SK-N-SH treated with all-trans-retinoic acid at 6 μM for 48 hours (cell line): Measurements from ENCODE around the gene FBXO45.
"Not testable (repeated sequence)": the region's sequence is repeated elsewhere in the genome, so short reads cannot be mapped to it uniquely, and the experiment has no call there.

Experiments used
- ARNTL ChIP-seq: fragments of 450-650 bp; formaldehyde crosslinking; IDR thresholded peaks from 2 replicates; pipeline ENCODE4 v1.5.0; 2020; ENCODE audit warnings: low read depth, mild to moderate bottlenecking, moderate library complexity, borderline replicate concordance
- CSDC2 ChIP-seq: fragments of 250-450 bp; sonication (Bioruptor Pico); IDR thresholded peaks from 2 replicates; pipeline ENCODE4 v1.5.0; 2020; ENCODE audit warnings: mild to moderate bottlenecking, moderate library complexity
- GLIS3 ChIP-seq: fragments of 250-450 bp; sonication (Bioruptor Pico); IDR thresholded peaks from 2 replicates; pipeline ENCODE4 v1.5.0; 2020; ENCODE audit warnings: mild to moderate bottlenecking, moderate library complexity
- ISL1 ChIP-seq: fragments of 250-450 bp; sonication (Bioruptor Pico); IDR thresholded peaks from 2 replicates; pipeline ENCODE4 v2.1.2; 2022; ENCODE audit warnings: mild to moderate bottlenecking, moderate library complexity
- RARB ChIP-seq: fragments of 250-450 bp; sonication (Bioruptor Pico); IDR thresholded peaks from 2 replicates; pipeline ENCODE4 v1.8.0; 2021; ENCODE audit warnings: mild to moderate bottlenecking, moderate library complexity
- ZC3H10 ChIP-seq: fragments of 250-450 bp; sonication (Bioruptor Pico); IDR thresholded peaks from 2 replicates; pipeline ENCODE4 v1.5.1; 2021; ENCODE audit warnings: mild to moderate bottlenecking, moderate library complexity
- TF ChIP-seq, protein P1 (sequence below): fragments of 250-450 bp; sonication (Bioruptor Pico); IDR thresholded peaks from 2 replicates; pipeline ENCODE4 v1.8.0; 2020; ENCODE audit warnings: mild to moderate bottlenecking, moderate library complexity, borderline replicate concordance
- TF ChIP-seq, protein P2 (sequence below): fragments of 250-450 bp; sonication (Bioruptor Pico); IDR thresholded peaks from 2 replicates; pipeline ENCODE4 v1.5.1; 2021; ENCODE audit warnings: mild to moderate bottlenecking, moderate library complexity

DNA sequence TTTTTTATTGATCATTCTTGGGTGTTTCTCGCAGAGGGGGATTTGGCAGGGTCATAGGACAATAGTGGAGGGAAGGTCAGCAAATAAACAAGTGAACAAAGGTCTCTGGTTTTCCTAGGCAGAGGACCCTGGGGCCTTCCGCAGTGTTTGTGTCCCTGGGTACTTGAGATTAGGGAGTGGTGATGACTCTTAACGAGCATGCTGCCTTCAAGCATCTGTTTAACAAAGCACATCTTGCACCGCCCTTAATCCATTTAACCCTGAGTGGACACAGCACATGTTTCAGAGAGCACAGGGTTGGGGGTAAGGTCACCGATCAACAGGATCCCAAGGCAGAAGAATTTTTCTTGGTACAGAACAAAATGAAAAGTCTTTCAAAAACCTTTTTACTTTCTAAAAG lies 51.2 kb downstream of the FBXO45 start:
- TF ChIP-seq ARNTL; GLIS3; ZC3H10 (CRISPR knock-in tag); RARB (CRISPR knock-in tag); CSDC2 (CRISPR knock-in tag); ISL1: not testable (repeated sequence)
- TF ChIP-seq, protein P1, sequence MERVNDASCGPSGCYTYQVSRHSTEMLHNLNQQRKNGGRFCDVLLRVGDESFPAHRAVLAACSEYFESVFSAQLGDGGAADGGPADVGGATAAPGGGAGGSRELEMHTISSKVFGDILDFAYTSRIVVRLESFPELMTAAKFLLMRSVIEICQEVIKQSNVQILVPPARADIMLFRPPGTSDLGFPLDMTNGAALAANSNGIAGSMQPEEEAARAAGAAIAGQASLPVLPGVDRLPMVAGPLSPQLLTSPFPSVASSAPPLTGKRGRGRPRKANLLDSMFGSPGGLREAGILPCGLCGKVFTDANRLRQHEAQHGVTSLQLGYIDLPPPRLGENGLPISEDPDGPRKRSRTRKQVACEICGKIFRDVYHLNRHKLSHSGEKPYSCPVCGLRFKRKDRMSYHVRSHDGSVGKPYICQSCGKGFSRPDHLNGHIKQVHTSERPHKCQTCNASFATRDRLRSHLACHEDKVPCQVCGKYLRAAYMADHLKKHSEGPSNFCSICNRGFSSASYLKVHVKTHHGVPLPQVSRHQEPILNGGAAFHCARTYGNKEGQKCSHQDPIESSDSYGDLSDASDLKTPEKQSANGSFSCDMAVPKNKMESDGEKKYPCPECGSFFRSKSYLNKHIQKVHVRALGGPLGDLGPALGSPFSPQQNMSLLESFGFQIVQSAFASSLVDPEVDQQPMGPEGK (CRISPR knock-in tag), result not testable (repeated sequence)
- TF ChIP-seq, protein P2, sequence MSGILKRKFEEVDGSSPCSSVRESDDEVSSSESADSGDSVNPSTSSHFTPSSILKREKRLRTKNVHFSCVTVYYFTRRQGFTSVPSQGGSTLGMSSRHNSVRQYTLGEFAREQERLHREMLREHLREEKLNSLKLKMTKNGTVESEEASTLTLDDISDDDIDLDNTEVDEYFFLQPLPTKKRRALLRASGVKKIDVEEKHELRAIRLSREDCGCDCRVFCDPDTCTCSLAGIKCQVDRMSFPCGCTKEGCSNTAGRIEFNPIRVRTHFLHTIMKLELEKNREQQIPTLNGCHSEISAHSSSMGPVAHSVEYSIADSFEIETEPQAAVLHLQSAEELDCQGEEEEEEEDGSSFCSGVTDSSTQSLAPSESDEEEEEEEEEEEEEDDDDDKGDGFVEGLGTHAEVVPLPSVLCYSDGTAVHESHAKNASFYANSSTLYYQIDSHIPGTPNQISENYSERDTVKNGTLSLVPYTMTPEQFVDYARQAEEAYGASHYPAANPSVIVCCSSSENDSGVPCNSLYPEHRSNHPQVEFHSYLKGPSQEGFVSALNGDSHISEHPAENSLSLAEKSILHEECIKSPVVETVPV (CRISPR knock-in tag), result not testable (repeated sequence)
